GM18861 (cell line): ENCODE data around the gene ERVMER34-1.

ENCODE experiments used
- ATAC-seq: cut with Tn5 transposase; IDR thresholded peaks from one replicate; pipeline ENCODE4 v1.9.1; 2021; ENCODE audit not compliant: unreplicated experiment

ERVMER34-1 gene

DNA sequence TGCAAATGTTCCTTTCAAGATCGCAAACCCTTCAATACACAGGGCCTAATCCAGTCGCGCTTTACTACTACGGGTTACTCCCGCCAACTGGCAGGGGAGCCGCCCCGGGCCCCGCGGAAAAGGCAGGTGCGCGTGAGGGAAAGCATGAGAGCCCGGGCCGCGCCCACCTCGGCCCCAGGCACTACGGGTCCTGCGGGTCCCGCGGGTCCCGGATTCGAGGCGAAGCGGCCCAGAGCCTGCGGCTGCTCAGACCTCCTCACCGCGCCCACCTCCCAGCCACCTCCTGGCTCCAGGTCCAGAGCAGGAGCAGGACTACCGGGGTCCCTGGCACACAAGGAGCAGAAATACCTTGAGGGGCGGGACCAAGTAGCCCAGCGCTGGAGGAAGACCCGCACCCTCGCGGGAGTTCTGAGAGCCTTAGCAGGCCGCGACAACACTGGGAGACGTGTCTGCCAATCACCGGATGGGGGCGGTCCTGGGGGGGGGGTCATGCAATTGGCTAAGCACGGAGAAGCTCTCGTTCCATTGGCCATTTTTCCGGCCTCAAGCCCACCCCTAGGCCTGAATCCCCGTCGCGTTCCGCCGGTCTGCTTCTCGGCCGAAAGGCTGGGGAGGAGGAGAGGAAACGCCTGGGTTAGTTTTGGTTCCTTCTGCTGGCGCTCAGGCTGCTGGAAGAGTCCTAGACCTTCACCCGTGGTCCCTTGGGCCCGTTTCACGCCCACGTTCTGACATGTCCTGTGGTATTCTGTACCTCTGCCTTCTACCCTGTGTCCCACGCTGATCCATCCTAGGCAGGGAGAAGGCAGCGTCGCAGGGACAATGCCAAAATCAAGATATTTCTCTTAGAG lies 29.0 kb downstream of the ERVMER34-1 start:
- peak; percentile 82 for ATAC-seq

- ATAC-seq, result no peak
Observed at GRCh38 chr4:52718123-52718522, 33.1 kb downstream of the ERVMER34-1 start.

DNA sequence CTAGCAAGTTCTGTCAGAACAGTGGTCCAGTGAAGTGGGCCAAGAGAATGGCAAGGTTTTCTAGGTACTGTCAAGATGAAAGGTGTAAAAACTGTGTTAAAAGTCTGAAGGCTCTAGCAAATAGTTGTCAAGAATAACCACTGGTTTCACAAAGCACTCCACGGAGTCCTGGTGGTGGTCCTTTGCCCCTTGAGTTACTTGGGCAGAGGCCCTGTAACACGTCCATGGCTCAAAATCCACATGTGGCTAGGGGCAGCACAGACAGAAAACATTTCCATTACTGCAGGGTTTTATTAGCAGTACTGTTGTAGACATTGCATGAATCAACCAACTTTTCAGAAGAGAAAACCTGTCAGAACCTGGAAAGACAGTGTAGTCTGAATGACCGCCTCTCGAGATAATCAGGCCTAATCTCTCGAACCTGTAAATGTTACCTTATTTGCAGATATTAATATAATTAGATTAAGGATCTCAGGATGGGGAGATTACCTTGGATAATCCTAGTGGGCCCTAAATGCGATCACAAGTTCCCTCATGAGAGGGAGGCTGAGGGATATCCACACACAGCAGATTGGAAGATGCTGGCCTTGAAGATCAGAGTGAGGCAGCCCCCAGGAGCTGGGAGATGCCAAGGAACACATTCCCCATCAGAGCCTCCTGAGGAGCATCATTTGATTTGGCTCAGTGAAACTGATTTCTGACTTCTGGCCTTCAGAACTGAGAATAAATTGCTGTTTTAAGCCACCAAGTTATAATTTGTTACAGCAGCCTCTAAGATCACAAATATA lies 34.7 kb downstream of the ERVMER34-1 start:
- no peak for ATAC-seq

- no peak for ATAC-seq
Observed at GRCh38 chr4:52715914-52716313, 35.3 kb downstream of the ERVMER34-1 start.

DNA sequence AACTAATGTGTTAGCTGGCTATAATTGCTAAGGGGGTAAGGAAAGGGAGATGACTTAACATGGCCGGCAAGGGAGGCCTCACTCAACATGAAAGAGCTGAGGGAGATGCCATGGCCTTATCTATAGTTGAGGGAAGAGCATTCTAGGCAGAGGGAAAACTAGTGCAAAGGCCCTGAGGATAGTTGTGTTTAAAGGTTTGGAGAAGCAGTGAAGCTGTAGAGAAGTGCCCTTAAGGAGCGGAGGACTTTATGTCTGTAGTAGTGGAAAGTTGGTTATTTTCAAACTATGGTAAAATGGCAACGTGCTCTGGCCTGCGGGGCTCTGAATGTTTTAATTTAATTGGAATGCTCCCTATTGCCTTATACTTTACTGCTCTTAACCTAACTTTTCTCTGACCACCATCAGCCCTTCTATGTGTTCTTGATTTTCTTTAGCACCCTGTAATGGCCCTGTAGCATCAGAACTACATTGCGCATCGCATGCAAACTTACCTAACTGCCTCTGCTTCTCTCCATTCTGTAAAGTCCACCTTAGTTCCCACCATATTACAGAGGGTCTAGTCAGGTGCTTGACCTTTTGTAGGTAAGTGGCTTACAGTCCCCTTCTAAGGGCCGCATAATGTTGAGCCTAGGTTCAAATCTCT lies 35.8 kb downstream of the ERVMER34-1 start:
- no peak for ATAC-seq

DNA sequence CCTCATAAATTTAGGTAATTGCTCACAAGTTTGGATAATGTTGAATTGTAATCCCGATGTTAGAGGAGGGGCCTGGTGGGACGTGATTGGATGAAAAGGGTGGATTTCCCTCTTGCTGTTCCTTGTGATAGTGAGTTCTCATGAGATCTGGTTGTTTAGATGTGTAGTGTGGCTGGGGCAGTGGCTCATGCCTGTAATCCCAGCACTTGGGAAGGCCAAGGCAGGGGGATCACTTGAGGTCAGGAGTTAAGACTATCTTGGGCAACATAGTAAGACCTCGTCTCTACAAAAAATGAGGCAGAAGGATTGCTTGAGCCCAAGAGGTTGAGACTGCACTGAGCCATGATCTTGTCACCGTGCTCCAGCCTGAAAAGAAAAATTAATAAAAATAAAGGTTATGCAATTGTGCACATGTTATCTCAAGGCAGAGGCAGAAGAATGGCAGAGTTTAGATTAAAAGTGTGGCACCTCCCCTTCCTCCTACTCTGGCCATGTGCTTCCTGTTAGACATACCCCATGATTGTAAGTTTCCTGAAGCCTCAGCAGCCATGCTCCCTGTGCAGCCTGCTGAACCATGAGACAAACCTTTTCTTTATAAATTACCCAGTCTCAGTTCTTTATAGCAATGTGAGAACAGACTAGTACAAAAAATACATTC lies 36.5 kb downstream of the ERVMER34-1 start:
- ATAC-seq, result no peak

GRCh38 chr4:52713456-52713937 lies 37.7 kb downstream of the ERVMER34-1 start:
- ATAC-seq, result no peak

- peak; percentile 83 for ATAC-seq
Observed at GRCh38 chr4:52712251-52713130, 38.7 kb downstream of the ERVMER34-1 start.

DNA sequence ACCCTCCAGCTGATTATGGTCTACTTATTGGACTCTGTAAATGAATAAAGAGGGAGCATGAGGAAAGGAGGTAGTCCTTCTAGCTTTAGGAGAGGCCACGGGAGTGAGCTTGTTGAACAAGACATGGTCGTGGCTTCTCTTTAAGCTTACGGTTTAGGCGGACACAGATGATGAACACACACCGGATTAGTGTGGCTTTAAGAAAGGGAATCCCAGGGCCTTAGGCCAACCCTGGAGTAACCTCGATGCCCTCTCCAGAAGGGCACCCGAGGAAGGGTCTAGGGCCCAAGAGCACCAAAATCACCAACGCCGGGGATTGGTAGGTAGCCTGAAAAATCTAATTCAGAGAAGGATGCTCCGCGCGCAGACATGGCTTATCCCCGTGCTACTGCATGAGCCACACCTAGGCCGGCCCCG lies 39.4 kb downstream of the ERVMER34-1 start:
- peak; percentile 2 for ATAC-seq

GRCh38 chr4:52711272-52711671 lies 40.0 kb downstream of the ERVMER34-1 start:
- ATAC-seq, result no peak

GRCh38 chr4:52709155-52709554 lies 42.1 kb downstream of the ERVMER34-1 start:
- no peak for ATAC-seq

DNA sequence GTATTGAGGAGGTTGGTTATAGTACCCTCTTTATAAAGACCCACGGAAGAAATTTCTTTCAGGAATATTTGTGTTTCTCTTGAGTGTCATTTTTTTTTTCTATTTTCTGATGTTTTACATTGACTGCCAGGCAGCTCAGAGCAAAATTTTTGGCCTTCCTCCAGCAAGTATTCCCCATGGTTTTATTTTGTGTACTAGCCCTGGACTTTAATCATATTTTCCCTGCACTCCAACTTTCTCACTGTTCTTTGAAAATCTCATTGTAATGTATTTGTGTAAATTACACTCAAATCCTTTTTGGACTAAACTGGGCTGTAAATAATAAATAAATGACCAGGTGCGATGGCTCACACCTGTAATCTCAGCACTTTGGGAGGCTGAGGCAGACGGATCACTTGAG lies 46.6 kb downstream of the ERVMER34-1 start:
- ATAC-seq, result no peak

DNA sequence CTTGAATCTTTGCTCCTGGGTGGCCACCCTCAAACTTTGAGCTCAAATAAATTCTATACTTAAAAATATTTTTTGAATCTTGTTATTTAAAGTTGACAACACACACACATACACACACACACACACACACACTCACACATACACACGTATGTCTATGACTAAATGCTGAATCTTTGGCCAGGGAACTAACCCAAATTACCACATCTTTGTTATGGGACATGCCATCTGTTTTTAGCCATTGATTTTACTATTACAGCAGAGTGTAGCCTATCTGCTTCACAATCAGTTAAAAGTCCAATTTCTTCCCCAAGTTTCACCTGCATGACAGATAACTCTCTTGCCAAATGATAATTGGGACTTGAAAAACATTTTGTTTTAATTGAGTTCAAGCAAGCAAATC lies 47.1 kb downstream of the ERVMER34-1 start:
- no peak for ATAC-seq

DNA sequence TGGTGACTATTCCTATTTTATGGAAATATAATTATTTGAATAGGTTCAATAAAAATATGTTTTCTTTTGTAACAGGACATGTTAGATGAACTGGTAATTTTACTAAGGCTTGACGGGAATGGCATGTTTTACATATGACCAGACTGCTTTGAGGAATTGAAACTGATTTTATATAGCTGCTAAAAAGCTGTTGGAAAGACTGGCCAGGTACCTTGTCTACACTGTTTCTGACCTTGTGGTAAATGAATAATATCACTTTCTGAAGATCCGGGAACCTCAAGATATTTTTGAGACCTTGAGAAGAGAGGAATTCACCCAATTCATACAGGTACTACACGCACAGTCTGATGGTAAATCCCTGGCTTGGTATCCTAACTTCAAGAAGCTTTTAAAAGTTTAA lies 50.0 kb downstream of the ERVMER34-1 start:
- peak; percentile 90 for ATAC-seq

DNA sequence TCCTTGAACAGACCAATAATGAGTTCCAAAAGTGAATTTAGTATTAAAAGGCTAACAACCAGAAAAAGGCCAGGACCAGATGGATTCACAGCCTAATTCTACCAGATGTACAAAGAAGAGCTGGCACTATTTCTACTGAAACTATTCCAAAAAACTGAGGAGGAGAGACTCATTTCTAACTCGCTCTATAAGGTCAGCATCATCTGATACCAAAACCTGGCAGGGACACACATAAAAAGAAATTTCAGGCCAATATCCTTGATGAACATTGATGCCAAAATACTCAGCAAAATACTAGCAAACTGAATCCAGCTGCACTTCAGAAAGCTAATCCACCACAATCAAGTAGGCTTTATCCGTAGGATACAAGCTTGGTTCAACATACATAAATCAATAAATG lies 56.3 kb downstream of the ERVMER34-1 start:
- ATAC-seq, result no peak

DNA sequence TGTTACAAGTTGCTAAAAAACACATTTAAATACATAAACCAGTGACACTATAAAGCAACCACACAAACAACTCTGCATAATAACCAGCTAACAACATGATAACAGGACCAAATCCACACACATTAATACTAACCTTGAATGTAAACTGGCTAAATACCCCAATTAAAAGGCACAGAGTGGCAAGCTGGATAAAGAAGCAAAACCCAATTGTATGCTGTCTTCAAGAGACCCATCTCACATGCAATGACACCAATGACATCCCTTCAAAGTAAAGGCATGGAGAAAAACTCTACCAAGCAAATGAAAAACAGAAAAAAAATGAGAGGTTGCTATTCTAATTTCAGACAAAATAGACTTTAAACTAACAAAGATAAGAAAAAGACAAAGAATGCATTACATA lies 57.7 kb downstream of the ERVMER34-1 start:
- no peak for ATAC-seq
